ENCODE data around the gene ZNF222.

GRCh38 chr19:44010468-44010867 lies 14.7 kb upstream of the ZNF222 start:
- TF ChIP-seq POLR2A (IDR thresholded peaks at IDR 0.05; ENCODE audit: low read depth, low read length) (no peak), POLR2AphosphoS5 (IDR thresholded peaks at IDR 0.05; ENCODE audit: low read depth, low read length) (no peak), TAF1 (IDR thresholded peaks at IDR 0.05; ENCODE audit: borderline replicate concordance, low read depth, low read length) (no peak)

Data from GM12892 (cell line).